ENCODE measurements around the gene EDEM2. TPM values are rescaled to one million over a fixed set of nuclear protein-coding genes. Genes with fewer than 3 reads are reported as not detected.

Gene EDEM2
- total and polyA plus RNA-seq, 10 donors = 18.3 to 37.5 (median 32.2) TPM

DNA sequence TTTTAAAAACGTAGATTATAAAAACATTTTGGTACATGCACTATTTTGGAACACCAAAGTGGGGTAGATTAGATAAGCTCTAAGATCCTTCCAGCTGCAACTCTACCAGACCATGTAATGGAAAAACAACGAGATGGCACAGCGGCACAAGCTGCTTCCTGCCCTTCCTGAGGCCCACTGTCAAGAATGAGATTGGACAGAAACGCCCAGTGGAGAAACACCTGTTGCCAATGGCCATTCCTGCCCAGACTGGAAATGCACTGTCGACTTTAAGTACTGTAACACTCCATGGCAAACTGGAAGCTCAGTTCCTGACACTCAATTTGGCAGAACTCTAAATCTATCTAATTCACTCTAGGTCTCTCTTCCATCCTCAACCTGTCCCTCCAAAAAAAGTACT, 21.4 kb downstream of the EDEM2 start:
- DNase-seq = no peak
- 70 to 84% (median 82%) methylated on average over 5 of the region's 5 CpGs for WGBS, 5 donors
- peaks cover 4 to 100% (median 92%) of the 10 kb centered on the region in 6 donors for H3K36me3 ChIP-seq

DNA sequence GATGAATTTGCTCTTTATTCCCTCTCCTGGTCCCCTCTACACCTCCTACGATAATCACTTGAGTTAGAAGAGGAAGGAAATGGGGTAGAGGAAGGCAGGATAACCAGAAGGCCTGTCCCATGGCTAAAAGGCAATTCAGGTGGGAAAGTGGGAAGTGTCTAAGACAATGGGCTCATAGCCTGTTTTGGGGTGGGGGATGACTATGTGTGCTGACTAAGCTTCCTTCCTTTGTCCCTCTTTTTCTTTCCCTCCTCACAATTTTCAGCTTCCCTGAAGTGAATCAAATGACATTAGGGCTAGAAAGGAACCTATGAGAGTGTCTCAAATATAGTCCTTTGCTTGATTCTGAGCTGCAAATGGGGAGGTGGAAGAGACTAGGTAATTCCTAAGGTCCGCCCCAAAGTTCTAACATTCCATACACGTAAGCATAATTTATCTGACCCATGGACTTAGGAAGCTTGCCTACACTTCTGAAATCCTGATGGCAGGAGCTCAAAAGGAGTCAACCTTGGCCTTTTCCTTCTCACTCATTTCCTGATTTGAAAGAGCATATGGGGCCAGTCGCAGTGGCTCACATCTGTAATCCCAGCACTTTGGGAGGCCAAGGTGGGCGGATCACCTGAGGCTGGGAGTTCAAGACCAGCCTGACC, 24.3 kb downstream of the EDEM2 start:
- no peak for DNase-seq
- intact Hi-C loops (cut with DNase I; ENCODE audit: low total_unique reads) = no loop called here
- TF ChIP-seq POLR2AphosphoS5 (IDR thresholded peaks at IDR 0.05) = peak in 1 of 3 donors; percentile 14
- TF ChIP-seq, protein P1, sequence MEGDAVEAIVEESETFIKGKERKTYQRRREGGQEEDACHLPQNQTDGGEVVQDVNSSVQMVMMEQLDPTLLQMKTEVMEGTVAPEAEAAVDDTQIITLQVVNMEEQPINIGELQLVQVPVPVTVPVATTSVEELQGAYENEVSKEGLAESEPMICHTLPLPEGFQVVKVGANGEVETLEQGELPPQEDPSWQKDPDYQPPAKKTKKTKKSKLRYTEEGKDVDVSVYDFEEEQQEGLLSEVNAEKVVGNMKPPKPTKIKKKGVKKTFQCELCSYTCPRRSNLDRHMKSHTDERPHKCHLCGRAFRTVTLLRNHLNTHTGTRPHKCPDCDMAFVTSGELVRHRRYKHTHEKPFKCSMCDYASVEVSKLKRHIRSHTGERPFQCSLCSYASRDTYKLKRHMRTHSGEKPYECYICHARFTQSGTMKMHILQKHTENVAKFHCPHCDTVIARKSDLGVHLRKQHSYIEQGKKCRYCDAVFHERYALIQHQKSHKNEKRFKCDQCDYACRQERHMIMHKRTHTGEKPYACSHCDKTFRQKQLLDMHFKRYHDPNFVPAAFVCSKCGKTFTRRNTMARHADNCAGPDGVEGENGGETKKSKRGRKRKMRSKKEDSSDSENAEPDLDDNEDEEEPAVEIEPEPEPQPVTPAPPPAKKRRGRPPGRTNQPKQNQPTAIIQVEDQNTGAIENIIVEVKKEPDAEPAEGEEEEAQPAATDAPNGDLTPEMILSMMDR (IDR thresholded peaks at IDR 0.05 in 8 of 11, conservative IDR thresholded peaks at IDR 0.05 in 3 of 11) = no peak

More for the DNA sequence above, 21.4 kb downstream of the EDEM2 start:
- Histone ChIP-seq H3K4me3 (no peak overlapping the region), H3K9me3 (no peaks in the 10 kb centered on the region), H3K27ac (peak overlapping the region in 2 of 8 donors; percentile 24 to 46), H3K4me1 (peaks cover 0 to 14% (median 8%) of the 10 kb centered on the region in 6 donors), H3K27me3 (replicated peaks in 1 of 7) (no peaks in the 10 kb centered on the region)
- peak in 1 of 3 donors; percentile 45 for TF ChIP-seq POLR2AphosphoS5 (IDR thresholded peaks at IDR 0.05)
- TF ChIP-seq, protein P1 (IDR thresholded peaks at IDR 0.05 in 8 of 11, conservative IDR thresholded peaks at IDR 0.05 in 3 of 11) = no peak
- TF ChIP-seq POLR2A (IDR thresholded peaks at IDR 0.05) = no peak
- intact Hi-C loops (cut with DNase I; ENCODE audit: low total_unique reads) = no loop called here

DNA sequence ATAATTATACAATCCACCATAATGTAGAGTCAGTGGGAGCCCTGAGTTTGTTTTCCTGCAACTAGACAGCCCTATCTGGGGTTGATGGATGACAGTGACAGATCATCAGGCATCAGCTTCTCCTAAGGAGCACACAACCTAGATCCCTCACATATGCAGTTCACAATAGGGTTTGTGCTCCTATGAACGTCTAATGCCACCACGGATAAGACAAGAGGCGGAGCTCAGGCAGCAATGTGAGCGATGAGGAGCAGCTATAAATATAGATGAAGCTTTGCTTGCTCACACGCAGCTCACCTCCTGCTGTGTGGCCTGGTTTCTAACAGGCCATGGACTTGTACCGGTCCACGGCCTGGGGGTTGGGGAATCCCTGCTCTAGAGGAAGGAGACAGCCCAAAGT, 25.9 kb downstream of the EDEM2 start:
- H3K4me1 ChIP-seq = no peaks in the 10 kb centered on the region
- intact Hi-C loops (cut with DNase I; ENCODE audit: low total_unique reads) = no loop called here
- no peak overlapping the region for H3K27ac ChIP-seq
- 92 to 96% (median 94%) methylated on average over 7 of the region's 7 CpGs for WGBS, 5 donors
- TF ChIP-seq, protein P1 (IDR thresholded peaks at IDR 0.05 in 8 of 11, conservative IDR thresholded peaks at IDR 0.05 in 3 of 11) = no peak
- TF ChIP-seq POLR2AphosphoS5 (IDR thresholded peaks at IDR 0.05) = no peak
- no peak for TF ChIP-seq POLR2A (IDR thresholded peaks at IDR 0.05)
- peaks cover 4 to 100% (median 96%) of the 10 kb centered on the region in 6 donors for H3K36me3 ChIP-seq
- no peak for DNase-seq
- H3K9me3 ChIP-seq = no peaks in the 10 kb centered on the region
- H3K27me3 ChIP-seq (replicated peaks in 1 of 7) = no peaks in the 10 kb centered on the region
- H3K4me3 ChIP-seq = no peak overlapping the region

More for the DNA sequence above, 24.3 kb downstream of the EDEM2 start:
- H3K27ac ChIP-seq = peak overlapping the region in 4 of 8 donors; percentile 2 to 50 (median 40)
- no peaks in the 10 kb centered on the region for H3K4me1 ChIP-seq
- H3K4me3 ChIP-seq = no peak overlapping the region
- no peaks in the 10 kb centered on the region for H3K9me3 ChIP-seq
- 69 to 84% (median 73%) methylated on average over 5 of the region's 5 CpGs for WGBS, 5 donors
- H3K36me3 ChIP-seq = peaks cover 4 to 100% (median 96%) of the 10 kb centered on the region in 6 donors
- no peaks in the 10 kb centered on the region for H3K27me3 ChIP-seq (replicated peaks in 1 of 7)

DNA sequence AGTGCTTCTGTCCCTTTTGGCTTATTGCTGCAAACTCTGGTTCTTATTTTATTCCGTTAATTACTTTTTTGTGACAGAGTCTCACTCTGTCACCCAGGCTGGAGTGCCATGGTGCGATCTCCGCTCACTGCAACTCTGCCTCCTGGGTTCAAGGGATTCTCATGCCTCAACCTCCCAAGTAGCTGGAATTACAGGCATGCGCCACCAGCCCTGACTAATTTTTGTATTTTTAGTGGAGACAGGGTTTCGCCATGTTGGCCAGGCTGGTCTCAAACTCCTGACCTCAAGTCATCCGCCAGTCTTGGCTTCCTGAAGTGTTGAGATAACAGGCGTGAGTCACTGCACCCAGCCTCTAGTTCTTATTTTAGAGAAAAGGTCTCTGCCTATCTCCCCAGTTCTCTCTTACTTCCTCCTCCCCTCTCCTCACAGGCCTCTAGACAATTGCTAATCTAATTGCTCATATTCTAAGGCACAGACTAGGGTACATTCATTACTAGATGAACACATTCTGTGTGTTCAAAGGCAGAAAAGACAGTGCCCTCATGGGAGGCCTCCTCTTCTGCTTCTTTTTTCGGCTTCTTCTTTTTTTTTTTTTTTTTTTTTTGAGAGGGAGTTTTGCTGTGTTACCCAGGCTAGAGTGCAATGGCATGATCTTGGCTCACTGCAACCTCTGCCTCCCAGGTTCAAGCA, 27.0 kb downstream of the EDEM2 start:
- peaks cover 4 to 100% (median 97%) of the 10 kb centered on the region in 6 donors for H3K36me3 ChIP-seq
- H3K9me3 ChIP-seq = no peaks in the 10 kb centered on the region
- no peak overlapping the region for H3K4me3 ChIP-seq
- 71 to 86% (median 73%) methylated on average over 8 of the region's 8 CpGs for WGBS, 5 donors
- intact Hi-C loops (cut with DNase I; ENCODE audit: low total_unique reads) = no loop called here
- no peaks in the 10 kb centered on the region for H3K27me3 ChIP-seq (replicated peaks in 1 of 7)
- TF ChIP-seq, protein P1 (IDR thresholded peaks at IDR 0.05 in 8 of 11, conservative IDR thresholded peaks at IDR 0.05 in 3 of 11) = no peak
- no peak for TF ChIP-seq POLR2AphosphoS5 (IDR thresholded peaks at IDR 0.05)
- no peak for TF ChIP-seq POLR2A (IDR thresholded peaks at IDR 0.05)
- H3K27ac ChIP-seq = peak overlapping the region in 1 of 8 donors; percentile 4
- no peak for DNase-seq
- no peaks in the 10 kb centered on the region for H3K4me1 ChIP-seq
